HepG2 (cell line): Measurements from ENCODE around the gene ZNF121. TPM values are rescaled to one million over a fixed set of nuclear protein-coding genes. Genes with fewer than 3 reads are reported as not detected.
A peak's percentile ranks its signal among the peaks of the same experiment; 100 is the strongest.

Experiments used
- ARNT2 ChIP-seq: sonication (generic); formaldehyde crosslinking; IDR thresholded peaks from 2 replicates; pipeline ENCODE4 v1.8.0; 2022; ENCODE audit warnings: mild to moderate bottlenecking, low read depth, missing genetic modification reagents, moderate library complexity
- FOSL2 ChIP-seq: sonication (generic); formaldehyde crosslinking; IDR thresholded peaks from 2 replicates; pipeline ENCODE4 v1.4.0; 2020; ENCODE audit warnings: missing genetic modification reagents
- GATAD2A ChIP-seq: IDR thresholded peaks from 2 replicates; pipeline ENCODE4 v1.6.1; 2016
- HDAC2 ChIP-seq: sonication (generic); formaldehyde crosslinking; IDR thresholded peaks from 2 replicates; pipeline ENCODE4 v1.4.0; 2020; ENCODE audit warnings: missing genetic modification reagents
- LCORL ChIP-seq, 2 experiments: fragments of 450-650 bp in 1 of 2; sonication (generic) in 1 of 2; formaldehyde crosslinking in 1 of 2; IDR thresholded peaks; 2 replicates each; pipeline versions ENCODE4 v1.5.0 to v1.6.1; 2017 to 2020; ENCODE audit warnings: antibody characterized with exemption in 1 of 2, missing genetic modification reagents in 1 of 2
- MAZ ChIP-seq, 2 experiments: sonication (generic) in 1 of 2; formaldehyde crosslinking in 1 of 2; IDR thresholded peaks; 2 replicates each; pipeline versions ENCODE4 v1.5.0 to v1.6.1; 2012 to 2020; ENCODE audit warnings: low read depth in 2 of 2, mild to moderate bottlenecking in 2 of 2, borderline replicate concordance in 1 of 2, improper control_type of control experiment in 1 of 2, low read length in 1 of 2, missing genetic modification reagents in 1 of 2, moderate library complexity in 1 of 2
- RXRB ChIP-seq: IDR thresholded peaks from 2 replicates; pipeline ENCODE4 v1.6.1; 2016; ENCODE audit warnings: borderline replicate concordance, missing genetic modification reagents, missing compliant biosample characterization
- polyA plus RNA-seq, 8 experiments: library from polyadenylated mRNA; depleted of rRNA in 3 of 8; stranded (reverse) in 7 of 8; unstranded in 1 of 8; fragments of >200 nt; fragmentation: Illumina TruSeq in 4 of 8; extraction: Trizol in 4 of 8; gene quantifications; 2 replicates each; pipeline versions ENCODE4 v1.2.1 to v1.2.3, GENCODE V29; 2011 to 2016; ENCODE audit warnings: low read depth in 4 of 8, missing spikeins in 1 of 8, mixed read lengths in 1 of 8; ENCODE audit not compliant: insufficient read depth in 1 of 8
- total RNA-seq, 5 experiments: library from RNA; depleted of rRNA; stranded (reverse); fragments of >200 nt; fragmentation: Illumina TruSeq; extraction: Trizol; gene quantifications; 2 replicates each; pipeline ENCODE4 v1.2.3, GENCODE V29; 2016; ENCODE audit warnings: low read depth in 1 of 5
- TF ChIP-seq, protein P1 (sequence below): sonication (generic); formaldehyde crosslinking; IDR thresholded peaks from one replicate; pipeline ENCODE4 v1.5.1; 2020; ENCODE audit warnings: mild to moderate bottlenecking, missing genetic modification reagents; ENCODE audit errors: not compliant biosample characterization
- TF ChIP-seq, protein P2 (sequence below): sonication (generic); formaldehyde crosslinking; conservative IDR thresholded peaks from 2 replicates; pipeline ENCODE4 v1.4.0; 2020; ENCODE audit warnings: mild to moderate bottlenecking, missing genetic modification reagents, moderate library complexity
- TF ChIP-seq, protein P3 (sequence below): sonication (generic); formaldehyde crosslinking; IDR thresholded peaks from 2 replicates; pipeline ENCODE4; 2020; ENCODE audit warnings: missing genetic modification reagents, mild to moderate bottlenecking, borderline replicate concordance

Gene ZNF121
- total and polyA plus RNA-seq, 2 of the 13 experiments (the other 11 are each of a cell fraction or from before 2014, with no cell fraction given), result 7.8 to 56.3 TPM

DNA sequence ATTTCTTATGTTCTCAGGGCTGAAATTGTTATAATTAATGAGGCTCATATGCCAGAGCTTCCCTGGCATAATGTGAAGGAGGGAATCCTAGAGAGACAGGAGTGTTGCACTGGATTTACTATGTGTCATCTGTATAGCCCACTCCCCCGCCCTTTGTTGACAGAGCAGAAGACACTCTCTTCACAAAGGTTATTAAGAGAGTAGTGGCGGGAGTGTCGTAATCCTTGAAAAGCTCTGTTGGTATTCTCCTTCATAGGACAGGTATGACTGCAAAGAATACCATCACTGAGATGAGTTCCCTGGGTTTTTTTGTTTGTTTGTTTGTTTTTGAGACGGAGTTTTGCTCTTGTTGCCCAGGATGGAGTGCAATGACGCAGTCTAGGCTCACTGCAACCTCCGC lies 14.0 kb downstream of the ZNF121 start (continued):
- TF ChIP-seq, protein P1, sequence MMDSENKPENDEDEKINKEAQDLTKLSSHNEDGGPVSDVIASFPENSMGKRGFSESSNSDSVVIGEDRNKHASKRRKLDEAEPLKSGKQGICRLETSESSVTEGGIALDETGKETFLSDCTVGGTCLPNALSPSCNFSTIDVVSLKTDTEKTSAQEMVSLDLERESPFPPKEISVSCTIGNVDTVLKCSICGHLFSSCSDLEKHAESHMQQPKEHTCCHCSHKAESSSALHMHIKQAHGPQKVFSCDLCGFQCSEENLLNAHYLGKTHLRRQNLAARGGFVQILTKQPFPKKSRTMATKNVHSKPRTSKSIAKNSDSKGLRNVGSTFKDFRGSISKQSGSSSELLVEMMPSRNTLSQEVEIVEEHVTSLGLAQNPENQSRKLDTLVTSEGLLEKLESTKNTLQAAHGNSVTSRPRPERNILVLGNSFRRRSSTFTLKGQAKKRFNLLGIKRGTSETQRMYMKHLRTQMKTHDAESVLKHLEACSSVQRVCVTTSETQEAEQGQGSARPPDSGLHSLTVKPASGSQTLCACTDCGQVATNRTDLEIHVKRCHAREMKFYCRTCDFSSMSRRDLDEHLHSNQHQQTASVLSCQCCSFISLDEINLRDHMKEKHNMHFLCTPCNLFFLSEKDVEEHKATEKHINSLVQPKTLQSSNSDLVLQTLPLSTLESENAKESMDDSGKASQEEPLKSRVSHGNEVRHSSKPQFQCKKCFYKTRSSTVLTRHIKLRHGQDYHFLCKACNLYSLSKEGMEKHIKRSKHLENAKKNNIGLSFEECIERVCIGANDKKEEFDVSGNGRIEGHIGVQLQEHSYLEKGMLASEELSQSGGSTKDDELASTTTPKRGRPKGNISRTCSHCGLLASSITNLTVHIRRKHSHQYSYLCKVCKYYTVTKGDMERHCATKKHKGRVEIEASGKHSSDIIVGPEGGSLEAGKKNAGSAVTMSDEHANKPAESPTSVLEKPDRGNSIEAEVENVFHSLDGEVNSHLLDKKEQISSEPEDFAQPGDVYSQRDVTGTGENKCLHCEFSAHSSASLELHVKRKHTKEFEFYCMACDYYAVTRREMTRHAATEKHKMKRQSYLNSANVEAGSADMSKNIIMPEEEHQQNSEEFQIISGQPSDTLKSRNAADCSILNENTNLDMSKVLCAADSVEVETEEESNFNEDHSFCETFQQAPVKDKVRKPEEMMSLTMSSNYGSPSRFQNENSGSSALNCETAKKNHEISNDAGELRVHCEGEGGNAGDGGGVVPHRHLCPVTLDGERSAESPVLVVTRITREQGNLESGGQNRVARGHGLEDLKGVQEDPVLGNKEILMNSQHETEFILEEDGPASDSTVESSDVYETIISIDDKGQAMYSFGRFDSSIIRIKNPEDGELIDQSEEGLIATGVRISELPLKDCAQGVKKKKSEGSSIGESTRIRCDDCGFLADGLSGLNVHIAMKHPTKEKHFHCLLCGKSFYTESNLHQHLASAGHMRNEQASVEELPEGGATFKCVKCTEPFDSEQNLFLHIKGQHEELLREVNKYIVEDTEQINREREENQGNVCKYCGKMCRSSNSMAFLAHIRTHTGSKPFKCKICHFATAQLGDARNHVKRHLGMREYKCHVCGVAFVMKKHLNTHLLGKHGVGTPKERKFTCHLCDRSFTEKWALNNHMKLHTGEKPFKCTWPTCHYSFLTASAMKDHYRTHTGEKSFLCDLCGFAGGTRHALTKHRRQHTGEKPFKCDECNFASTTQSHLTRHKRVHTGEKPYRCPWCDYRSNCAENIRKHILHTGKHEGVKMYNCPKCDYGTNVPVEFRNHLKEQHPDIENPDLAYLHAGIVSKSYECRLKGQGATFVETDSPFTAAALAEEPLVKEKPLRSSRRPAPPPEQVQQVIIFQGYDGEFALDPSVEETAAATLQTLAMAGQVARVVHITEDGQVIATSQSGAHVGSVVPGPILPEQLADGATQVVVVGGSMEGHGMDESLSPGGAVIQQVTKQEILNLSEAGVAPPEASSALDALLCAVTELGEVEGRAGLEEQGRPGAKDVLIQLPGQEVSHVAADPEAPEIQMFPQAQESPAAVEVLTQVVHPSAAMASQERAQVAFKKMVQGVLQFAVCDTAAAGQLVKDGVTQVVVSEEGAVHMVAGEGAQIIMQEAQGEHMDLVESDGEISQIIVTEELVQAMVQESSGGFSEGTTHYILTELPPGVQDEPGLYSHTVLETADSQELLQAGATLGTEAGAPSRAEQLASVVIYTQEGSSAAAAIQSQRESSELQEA (CRISPR knock-in tag), result no peak
- TF ChIP-seq ARNT2 (CRISPR knock-in tag) (no peak), HDAC2 (CRISPR knock-in tag) (no peak), MAZ (IDR thresholded peaks at IDR 0.05; ENCODE audit: borderline replicate concordance, low read depth, low read length) (no peak), MAZ (CRISPR knock-in tag; IDR thresholded peaks at IDR 0.05; ENCODE audit: low read depth) (no peak), RXRB (0 out of 2 replicates have a peak, but pooled peaks have one; percentile 22), GATAD2A (CRISPR knock-in tag) (peak; percentile 52; the same call in 1 of the 2 replicates), LCORL (IDR thresholded peaks at IDR 0.05) (no peak), LCORL (CRISPR knock-in tag; IDR thresholded peaks at IDR 0.05) (no peak), FOSL2 (CRISPR knock-in tag) (peak; percentile 43; the same call in 1 of the 2 replicates)
- TF ChIP-seq, protein P2, sequence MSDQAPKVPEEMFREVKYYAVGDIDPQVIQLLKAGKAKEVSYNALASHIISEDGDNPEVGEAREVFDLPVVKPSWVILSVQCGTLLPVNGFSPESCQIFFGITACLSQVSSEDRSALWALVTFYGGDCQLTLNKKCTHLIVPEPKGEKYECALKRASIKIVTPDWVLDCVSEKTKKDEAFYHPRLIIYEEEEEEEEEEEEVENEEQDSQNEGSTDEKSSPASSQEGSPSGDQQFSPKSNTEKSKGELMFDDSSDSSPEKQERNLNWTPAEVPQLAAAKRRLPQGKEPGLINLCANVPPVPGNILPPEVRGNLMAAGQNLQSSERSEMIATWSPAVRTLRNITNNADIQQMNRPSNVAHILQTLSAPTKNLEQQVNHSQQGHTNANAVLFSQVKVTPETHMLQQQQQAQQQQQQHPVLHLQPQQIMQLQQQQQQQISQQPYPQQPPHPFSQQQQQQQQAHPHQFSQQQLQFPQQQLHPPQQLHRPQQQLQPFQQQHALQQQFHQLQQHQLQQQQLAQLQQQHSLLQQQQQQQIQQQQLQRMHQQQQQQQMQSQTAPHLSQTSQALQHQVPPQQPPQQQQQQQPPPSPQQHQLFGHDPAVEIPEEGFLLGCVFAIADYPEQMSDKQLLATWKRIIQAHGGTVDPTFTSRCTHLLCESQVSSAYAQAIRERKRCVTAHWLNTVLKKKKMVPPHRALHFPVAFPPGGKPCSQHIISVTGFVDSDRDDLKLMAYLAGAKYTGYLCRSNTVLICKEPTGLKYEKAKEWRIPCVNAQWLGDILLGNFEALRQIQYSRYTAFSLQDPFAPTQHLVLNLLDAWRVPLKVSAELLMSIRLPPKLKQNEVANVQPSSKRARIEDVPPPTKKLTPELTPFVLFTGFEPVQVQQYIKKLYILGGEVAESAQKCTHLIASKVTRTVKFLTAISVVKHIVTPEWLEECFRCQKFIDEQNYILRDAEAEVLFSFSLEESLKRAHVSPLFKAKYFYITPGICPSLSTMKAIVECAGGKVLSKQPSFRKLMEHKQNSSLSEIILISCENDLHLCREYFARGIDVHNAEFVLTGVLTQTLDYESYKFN, result no peak
- TF ChIP-seq, protein P3, sequence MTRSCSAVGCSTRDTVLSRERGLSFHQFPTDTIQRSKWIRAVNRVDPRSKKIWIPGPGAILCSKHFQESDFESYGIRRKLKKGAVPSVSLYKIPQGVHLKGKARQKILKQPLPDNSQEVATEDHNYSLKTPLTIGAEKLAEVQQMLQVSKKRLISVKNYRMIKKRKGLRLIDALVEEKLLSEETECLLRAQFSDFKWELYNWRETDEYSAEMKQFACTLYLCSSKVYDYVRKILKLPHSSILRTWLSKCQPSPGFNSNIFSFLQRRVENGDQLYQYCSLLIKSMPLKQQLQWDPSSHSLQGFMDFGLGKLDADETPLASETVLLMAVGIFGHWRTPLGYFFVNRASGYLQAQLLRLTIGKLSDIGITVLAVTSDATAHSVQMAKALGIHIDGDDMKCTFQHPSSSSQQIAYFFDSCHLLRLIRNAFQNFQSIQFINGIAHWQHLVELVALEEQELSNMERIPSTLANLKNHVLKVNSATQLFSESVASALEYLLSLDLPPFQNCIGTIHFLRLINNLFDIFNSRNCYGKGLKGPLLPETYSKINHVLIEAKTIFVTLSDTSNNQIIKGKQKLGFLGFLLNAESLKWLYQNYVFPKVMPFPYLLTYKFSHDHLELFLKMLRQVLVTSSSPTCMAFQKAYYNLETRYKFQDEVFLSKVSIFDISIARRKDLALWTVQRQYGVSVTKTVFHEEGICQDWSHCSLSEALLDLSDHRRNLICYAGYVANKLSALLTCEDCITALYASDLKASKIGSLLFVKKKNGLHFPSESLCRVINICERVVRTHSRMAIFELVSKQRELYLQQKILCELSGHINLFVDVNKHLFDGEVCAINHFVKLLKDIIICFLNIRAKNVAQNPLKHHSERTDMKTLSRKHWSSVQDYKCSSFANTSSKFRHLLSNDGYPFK (CRISPR knock-in tag), result no peak
